ENCODE measurements around the gene TFAP2E. TPM values are rescaled to one million over a fixed set of nuclear protein-coding genes. Genes with fewer than 3 reads are reported as not detected.
A peak's percentile ranks its signal among the peaks of the same experiment; 100 is the strongest.

Gene TFAP2E
- total RNA-seq, 2 donors from 2014 or later, result 4.7 TPM; not detected in 1

DNA sequence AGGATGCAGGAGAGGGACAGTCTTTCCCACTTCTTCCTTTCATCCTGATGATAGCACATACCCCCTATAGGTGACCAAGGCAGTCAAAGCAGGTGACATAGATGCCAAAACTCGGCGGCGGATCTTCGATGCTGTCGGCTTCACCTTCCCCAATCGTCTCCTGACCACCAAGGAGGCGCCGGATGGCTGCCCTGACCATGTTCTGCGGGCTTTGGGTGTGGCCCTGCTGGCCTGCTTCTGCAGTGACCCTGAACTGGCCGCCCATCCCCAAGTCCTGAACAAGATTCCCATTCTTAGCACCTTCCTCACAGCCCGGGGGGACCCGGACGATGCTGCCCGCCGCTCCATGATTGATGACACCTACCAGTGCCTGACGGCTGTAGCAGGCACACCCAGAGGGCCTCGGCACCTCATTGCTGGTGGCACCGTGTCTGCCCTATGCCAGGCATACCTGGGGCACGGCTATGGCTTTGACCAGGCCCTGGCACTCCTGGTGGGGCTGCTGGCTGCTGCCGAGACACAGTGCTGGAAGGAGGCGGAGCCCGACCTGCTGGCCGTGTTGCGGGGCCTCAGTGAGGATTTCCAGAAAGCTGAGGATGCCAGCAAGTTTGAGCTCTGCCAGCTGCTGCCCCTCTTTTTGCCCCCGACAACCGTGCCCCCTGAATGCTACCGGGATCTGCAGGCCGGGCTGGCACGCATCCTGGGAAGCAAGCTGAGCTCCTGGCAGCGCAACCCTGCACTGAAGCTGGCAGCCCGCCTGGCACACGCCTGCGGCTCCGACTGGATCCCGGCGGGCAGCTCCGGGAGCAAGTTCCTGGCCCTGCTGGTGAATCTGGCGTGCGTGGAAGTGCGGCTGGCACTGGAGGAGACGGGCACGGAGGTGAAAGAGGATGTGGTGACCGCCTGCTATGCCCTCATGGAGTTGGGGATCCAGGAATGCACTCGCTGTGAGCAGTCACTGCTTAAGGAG, 12.6 kb upstream of the TFAP2E start:
- Histone ChIP-seq H3K4me3 (peak overlapping the region; percentile 52), H3K4me1 (ENCODE audit: control insufficient read depth in 1 of 2, low read depth in 2 of 2) (peaks cover 15 to 41% of the 10 kb centered on the region in 2 donors), H3K9me3 (no peaks in the 10 kb centered on the region), H3K36me3 (no peaks in the 10 kb centered on the region), H3K27me3 (replicated peaks; ENCODE audit: insufficient read depth) (no peaks in the 10 kb centered on the region), H3K27ac (no peak overlapping the region)
- DNase-seq (ENCODE audit: low spot score) (no peak), ATAC-seq (ENCODE audit: insufficient number of reproducible peaks, low FRiP score, low read depth) (no peak)
- TF ChIP-seq, protein P1, sequence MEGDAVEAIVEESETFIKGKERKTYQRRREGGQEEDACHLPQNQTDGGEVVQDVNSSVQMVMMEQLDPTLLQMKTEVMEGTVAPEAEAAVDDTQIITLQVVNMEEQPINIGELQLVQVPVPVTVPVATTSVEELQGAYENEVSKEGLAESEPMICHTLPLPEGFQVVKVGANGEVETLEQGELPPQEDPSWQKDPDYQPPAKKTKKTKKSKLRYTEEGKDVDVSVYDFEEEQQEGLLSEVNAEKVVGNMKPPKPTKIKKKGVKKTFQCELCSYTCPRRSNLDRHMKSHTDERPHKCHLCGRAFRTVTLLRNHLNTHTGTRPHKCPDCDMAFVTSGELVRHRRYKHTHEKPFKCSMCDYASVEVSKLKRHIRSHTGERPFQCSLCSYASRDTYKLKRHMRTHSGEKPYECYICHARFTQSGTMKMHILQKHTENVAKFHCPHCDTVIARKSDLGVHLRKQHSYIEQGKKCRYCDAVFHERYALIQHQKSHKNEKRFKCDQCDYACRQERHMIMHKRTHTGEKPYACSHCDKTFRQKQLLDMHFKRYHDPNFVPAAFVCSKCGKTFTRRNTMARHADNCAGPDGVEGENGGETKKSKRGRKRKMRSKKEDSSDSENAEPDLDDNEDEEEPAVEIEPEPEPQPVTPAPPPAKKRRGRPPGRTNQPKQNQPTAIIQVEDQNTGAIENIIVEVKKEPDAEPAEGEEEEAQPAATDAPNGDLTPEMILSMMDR (IDR thresholded peaks at IDR 0.05), result no peak

- Histone ChIP-seq H3K4me1 (ENCODE audit: control insufficient read depth in 1 of 2, low read depth in 2 of 2) (peaks cover 6 to 32% of the 10 kb centered on the region in 2 donors), H3K9me3 (no peaks in the 10 kb centered on the region), H3K36me3 (peaks cover 3% of the 10 kb centered on the region), H3K4me3 (peak overlapping the region; percentile 52), H3K27ac (no peak overlapping the region), H3K27me3 (replicated peaks; ENCODE audit: insufficient read depth) (no peaks in the 10 kb centered on the region)
- TF ChIP-seq, protein P1 (IDR thresholded peaks at IDR 0.05), result no peak
- ATAC-seq (ENCODE audit: insufficient number of reproducible peaks, low FRiP score, low read depth), result no peak
- no peak for DNase-seq (ENCODE audit: low spot score)
Observed at GRCh38 chr1:35561297-35561971, 11.7 kb upstream of the TFAP2E start.

DNA sequence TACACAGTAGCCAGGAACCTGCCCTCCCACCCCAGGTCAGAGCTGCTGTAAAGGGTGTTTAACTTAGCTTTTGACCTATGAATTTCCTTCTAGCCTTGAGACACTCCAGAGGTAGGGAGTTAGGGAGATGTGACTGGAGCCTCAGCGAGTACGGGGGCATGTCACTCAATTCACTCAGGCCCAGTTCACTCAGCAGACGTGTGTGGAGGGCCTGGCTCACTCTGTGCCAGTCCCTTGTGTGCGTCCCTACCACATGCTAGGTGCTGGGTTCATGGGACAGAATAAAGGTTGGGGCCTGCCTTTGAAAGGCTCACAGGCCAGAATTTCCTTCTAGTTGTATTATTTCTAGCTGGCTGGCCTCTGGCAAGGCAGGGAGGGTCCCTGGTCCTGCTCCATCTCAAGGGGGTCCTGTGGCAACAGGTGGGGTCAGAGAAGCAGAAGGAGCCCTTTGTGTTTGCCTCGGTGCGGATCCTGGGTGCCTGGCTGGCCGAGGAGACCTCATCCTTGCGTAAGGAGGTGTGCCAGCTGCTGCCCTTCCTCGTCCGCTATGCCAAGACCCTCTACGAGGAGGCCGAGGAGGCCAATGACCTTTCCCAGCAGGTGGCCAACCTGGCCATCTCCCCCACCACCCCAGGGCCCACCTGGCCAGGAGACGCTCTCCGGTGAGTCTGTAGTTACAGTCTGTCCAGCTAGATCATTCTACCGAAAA, 11.0 kb upstream of the TFAP2E start:
- Histone ChIP-seq H3K4me1 (ENCODE audit: control insufficient read depth in 1 of 2, low read depth in 2 of 2) (peaks cover 6 to 29% of the 10 kb centered on the region in 2 donors), H3K9me3 (no peaks in the 10 kb centered on the region), H3K36me3 (peaks cover 3% of the 10 kb centered on the region), H3K4me3 (no peak overlapping the region), H3K27me3 (replicated peaks; ENCODE audit: insufficient read depth) (no peaks in the 10 kb centered on the region), H3K27ac (no peak overlapping the region)
- DNase-seq (ENCODE audit: low spot score), result no peak
- no peak for ATAC-seq (ENCODE audit: insufficient number of reproducible peaks, low FRiP score, low read depth)
- TF ChIP-seq, protein P1 (IDR thresholded peaks at IDR 0.05), result no peak

DNA sequence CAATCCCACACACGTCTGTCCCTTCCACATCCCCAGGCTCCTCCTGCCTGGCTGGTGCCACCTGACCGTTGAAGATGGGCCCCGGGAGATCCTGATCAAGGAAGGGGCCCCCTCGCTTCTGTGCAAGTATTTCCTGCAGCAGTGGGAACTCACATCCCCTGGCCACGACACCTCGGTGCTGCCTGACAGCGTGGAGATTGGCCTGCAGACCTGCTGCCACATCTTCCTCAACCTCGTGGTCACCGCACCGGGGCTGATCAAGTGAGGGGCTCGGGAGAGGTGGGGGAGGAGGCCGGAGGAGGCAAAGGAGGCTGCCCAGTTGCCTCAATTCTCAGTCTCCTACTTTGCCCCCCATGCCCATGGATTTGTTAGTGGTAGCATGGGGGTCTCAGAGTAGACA, 9.9 kb upstream of the TFAP2E start:
- peaks cover 3% of the 10 kb centered on the region for H3K36me3 ChIP-seq
- no peak overlapping the region for H3K4me3 ChIP-seq
- no peak for DNase-seq (ENCODE audit: low spot score)
- H3K27me3 ChIP-seq (replicated peaks; ENCODE audit: insufficient read depth), result no peaks in the 10 kb centered on the region
- peaks cover 6 to 25% of the 10 kb centered on the region in 2 donors for H3K4me1 ChIP-seq (ENCODE audit: control insufficient read depth in 1 of 2, low read depth in 2 of 2)
- no peaks in the 10 kb centered on the region for H3K9me3 ChIP-seq
- no peak for ATAC-seq (ENCODE audit: insufficient number of reproducible peaks, low FRiP score, low read depth)
- no peak overlapping the region for H3K27ac ChIP-seq
- TF ChIP-seq, protein P1 (IDR thresholded peaks at IDR 0.05), result no peak
